A673 (cell line): ENCODE measurements around the gene FBXW5. TPM values are rescaled to one million over a fixed set of nuclear protein-coding genes. Genes with fewer than 3 reads are reported as not detected.

ENCODE experiments used
- BruUV-seq: library from RNA; stranded (reverse); fragments of 400-500 nt; replicated peaks from 2 replicates; lab custom pipeline; 2021; lab: Mats Ljungman, UMichigan
- CTCF ChIA-PET: fragments of 300-600 bp; sonication (Branson Sonifier 250); formaldehyde crosslinking; loops from one replicate; lab custom pipeline; 2022; ENCODE audit warnings: antibody characterized with exemption; lab: Charles Lee
- POLR2A ChIA-PET: fragments of 300-600 bp; sonication (Branson Sonifier 250); formaldehyde crosslinking; loops from one replicate; lab custom pipeline; 2022; ENCODE audit warnings: antibody characterized with exemption; ENCODE audit not compliant: low non-redundant PET; lab: Charles Lee
- DNase-seq: peaks from one replicate; pipeline ENCODE4 v3.0.0-alpha.2; 2015; ENCODE audit warnings: low spot score
- H3K27ac ChIP-seq: fragments of 200-600 bp; sonication (generic); 2 replicates; pipeline ENCODE4 v1.5.1; 2016; ENCODE audit warnings: mixed run types, low read depth, mild to moderate bottlenecking, mixed read lengths, antibody characterized with exemption, low read length; ENCODE audit not compliant: poor library complexity, severe bottlenecking
- H3K27me3 ChIP-seq: fragments of 200-600 bp; sonication (generic); replicated peaks from 2 replicates; pipeline ENCODE4 v1.6.1; 2017; ENCODE audit warnings: mixed run types, low read depth, mild to moderate bottlenecking, mixed read lengths, antibody characterized with exemption, low read length; ENCODE audit not compliant: insufficient read depth, poor library complexity
- H3K36me3 ChIP-seq: fragments of 200-600 bp; sonication (generic); 2 replicates; pipeline ENCODE4 v1.6.1; 2016; ENCODE audit warnings: mixed run types, mild to moderate bottlenecking, mixed read lengths, antibody characterized with exemption, low read length; ENCODE audit not compliant: insufficient read depth, poor library complexity, severe bottlenecking
- H3K4me1 ChIP-seq: fragments of 200-600 bp; sonication (generic); 2 replicates; pipeline ENCODE4 v1.6.1; 2017; ENCODE audit warnings: mixed run types, mild to moderate bottlenecking, mixed read lengths, antibody characterized with exemption, low read length; ENCODE audit not compliant: insufficient read depth, poor library complexity, severe bottlenecking
- H3K4me3 ChIP-seq: fragments of 200-600 bp; sonication (generic); 2 replicates; pipeline ENCODE4 v1.5.1; 2016; ENCODE audit warnings: low read depth, mixed run types, mild to moderate bottlenecking, mixed read lengths, low read length; ENCODE audit not compliant: poor library complexity, severe bottlenecking
- H3K9me3 ChIP-seq: fragments of 200-600 bp; sonication (generic); 2 replicates; pipeline ENCODE4 v1.6.1; 2016; ENCODE audit warnings: mixed run types, low read depth, mild to moderate bottlenecking, mixed read lengths, antibody characterized with exemption, low read length; ENCODE audit not compliant: poor library complexity, severe bottlenecking
- EZH2 ChIP-seq: fragments of 200-600 bp; sonication (generic); IDR thresholded peaks from 2 replicates; pipeline ENCODE4 v1.6.1; 2017; ENCODE audit warnings: borderline replicate concordance, low read depth, mild to moderate bottlenecking, mixed read lengths, antibody characterized with exemption, low read length; ENCODE audit not compliant: poor library complexity, severe bottlenecking
- intact Hi-C: fragments of 100-400 bp; cut with micrococcal nuclease; formaldehyde crosslinking; loops from one replicate; pipeline ENCODE4 v1.10.0; 2022; ENCODE audit not compliant: unreplicated experiment
- total RNA-seq: library from RNA; stranded (reverse); gene quantifications from 2 replicates; pipeline ENCODE4 v1.2.3, GENCODE V29; 2021
- TF ChIP-seq, protein P1 (sequence below): fragments of 300-800, 200-600 bp; sonication (generic); conservative IDR thresholded peaks from 2 replicates; pipeline ENCODE4 v1.5.1; 2017; ENCODE audit warnings: low read depth, mild to moderate bottlenecking, antibody characterized with exemption, low read length, moderate library complexity, mixed read lengths

The FBXW5 gene
- total RNA-seq, 1 experiment from 2014 or later: 81.8 TPM

DNA sequence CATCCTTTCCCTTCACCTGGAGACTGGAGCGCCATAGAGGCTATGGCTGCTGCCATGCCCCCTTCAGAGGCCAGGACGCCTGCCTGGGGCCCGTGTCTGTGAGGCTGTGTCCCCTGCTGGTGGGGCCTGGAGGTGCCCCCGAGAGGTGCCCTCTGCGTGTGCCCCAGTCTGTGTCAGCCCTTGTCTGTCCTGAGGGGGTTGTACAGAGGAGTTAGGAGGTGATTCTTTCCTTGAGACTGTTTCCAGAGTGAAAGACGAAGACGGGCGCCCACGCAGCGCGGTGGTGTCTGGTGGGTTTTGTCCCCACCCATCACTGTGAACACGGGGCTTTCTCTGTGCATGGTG, 33.7 kb downstream of the FBXW5 start:
- Histone ChIP-seq H3K4me1 (no peaks in the 10 kb centered on the region), H3K27ac (no peak overlapping the region), H3K9me3 (no peaks in the 10 kb centered on the region), H3K36me3 (peaks cover 43% of the 10 kb centered on the region), H3K4me3 (no peak overlapping the region), H3K27me3 (no peaks in the 10 kb centered on the region)
- TF ChIP-seq, protein P1, sequence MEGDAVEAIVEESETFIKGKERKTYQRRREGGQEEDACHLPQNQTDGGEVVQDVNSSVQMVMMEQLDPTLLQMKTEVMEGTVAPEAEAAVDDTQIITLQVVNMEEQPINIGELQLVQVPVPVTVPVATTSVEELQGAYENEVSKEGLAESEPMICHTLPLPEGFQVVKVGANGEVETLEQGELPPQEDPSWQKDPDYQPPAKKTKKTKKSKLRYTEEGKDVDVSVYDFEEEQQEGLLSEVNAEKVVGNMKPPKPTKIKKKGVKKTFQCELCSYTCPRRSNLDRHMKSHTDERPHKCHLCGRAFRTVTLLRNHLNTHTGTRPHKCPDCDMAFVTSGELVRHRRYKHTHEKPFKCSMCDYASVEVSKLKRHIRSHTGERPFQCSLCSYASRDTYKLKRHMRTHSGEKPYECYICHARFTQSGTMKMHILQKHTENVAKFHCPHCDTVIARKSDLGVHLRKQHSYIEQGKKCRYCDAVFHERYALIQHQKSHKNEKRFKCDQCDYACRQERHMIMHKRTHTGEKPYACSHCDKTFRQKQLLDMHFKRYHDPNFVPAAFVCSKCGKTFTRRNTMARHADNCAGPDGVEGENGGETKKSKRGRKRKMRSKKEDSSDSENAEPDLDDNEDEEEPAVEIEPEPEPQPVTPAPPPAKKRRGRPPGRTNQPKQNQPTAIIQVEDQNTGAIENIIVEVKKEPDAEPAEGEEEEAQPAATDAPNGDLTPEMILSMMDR: no peak
- no peak for DNase-seq
- ChIA-PET CTCF (no interaction called here), POLR2A (no interaction called here)
- intact Hi-C loops: no loop called here
- BruUV-seq: no TSS peak

DNA sequence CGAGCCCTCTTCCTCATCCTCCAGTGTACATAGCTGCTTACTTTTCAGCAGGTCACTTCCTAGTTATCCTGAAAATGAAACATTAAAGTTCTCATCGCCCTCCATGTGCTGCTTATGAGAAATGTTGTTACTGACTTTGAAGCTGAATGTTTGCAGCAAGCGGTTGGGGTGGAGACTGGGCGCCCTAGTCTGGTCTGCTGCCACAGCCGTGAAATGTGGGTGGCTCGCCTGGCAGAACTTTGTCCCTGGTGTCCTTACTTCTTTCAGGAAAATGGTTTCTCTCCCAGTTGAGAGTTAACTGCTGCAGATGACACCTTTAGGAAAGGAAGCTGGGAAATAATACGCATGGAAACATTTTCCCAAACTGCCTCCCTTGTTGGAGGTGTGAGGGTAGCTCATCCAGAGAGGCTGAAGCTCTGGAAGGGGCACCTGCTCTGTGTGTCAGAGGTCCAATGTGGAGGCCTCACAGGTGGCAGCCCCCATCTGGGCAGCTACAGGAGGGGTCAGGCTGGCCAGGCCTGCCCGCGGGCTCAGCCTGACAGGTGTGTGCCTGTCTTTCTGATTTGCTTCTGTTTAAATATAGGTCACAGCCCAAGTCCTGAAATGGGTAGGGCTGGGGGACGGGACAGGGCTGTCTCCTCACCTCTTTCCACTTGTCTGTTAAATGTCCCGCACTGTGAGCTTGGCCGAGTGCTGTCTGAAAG, 34.2 kb downstream of the FBXW5 start:
- no peak for DNase-seq
- Histone ChIP-seq H3K27ac (no peak overlapping the region), H3K4me3 (no peak overlapping the region), H3K9me3 (no peaks in the 10 kb centered on the region), H3K4me1 (no peaks in the 10 kb centered on the region), H3K27me3 (no peaks in the 10 kb centered on the region), H3K36me3 (peaks cover 39% of the 10 kb centered on the region)
- no TSS peak for BruUV-seq
- intact Hi-C loops: no loop called here
- CTCF ChIA-PET: interaction anchor here (0.6 kb wide), 1 partner anchor 68 kb away, joined by 4 read pairs; no protein-coding TSS in a partner anchor
- POLR2A ChIA-PET: no interaction called here
- TF ChIP-seq EZH2: no peak
- TF ChIP-seq, protein P1: no peak

DNA sequence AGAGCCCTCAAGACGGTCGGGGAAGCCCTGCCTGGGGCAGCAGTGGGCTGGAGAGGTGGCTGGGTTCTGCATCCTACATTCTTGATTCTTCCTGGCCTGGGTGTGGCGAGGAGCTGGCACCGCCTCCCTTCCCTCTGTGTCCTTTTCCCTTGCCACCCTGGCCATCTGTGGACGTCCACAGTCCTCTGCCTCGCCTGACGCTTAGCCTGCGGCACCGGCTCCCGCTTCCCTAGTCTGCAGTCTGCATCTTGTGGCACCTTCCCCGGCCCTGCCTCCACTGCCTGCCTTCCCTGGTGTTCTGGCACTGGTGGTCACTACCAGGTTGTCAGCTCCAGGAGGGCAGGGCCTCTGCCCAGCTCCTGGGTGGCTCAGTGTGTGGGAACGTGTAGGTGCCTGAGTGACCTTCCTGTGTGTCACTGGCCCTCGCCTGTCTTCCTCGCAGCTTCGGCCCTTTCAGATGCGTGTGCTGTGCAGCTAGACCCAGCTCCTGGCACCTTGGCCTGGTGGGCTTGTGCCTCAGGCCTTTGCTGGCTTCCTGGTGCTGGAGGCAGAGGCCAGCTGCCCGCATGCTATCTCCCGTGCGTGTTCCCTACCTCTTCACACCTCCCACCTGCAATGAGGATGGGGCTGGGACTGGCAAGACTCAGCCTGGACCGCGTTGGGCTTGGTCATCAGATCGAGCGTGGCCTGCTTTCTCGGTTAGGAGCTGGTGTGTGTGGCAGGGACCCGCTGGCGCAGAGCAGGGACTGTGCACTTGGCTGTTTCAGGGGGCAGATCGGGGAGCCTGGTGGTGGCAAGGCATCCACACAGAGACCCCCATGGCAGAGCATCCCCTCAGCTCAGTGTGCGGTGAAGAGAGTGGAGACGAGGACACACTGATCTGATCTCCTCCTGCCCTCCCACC, 37.3 kb downstream of the FBXW5 start:
- H3K36me3 ChIP-seq: peaks cover 30% of the 10 kb centered on the region
- no peak overlapping the region for H3K4me3 ChIP-seq
- no peaks in the 10 kb centered on the region for H3K9me3 ChIP-seq
- TF ChIP-seq EZH2: no peak
- TF ChIP-seq, protein P1: no peak
- no peak for DNase-seq
- POLR2A ChIA-PET: no interaction called here
- no peaks in the 10 kb centered on the region for H3K27me3 ChIP-seq
- H3K4me1 ChIP-seq: no peaks in the 10 kb centered on the region
- no TSS peak for BruUV-seq
- H3K27ac ChIP-seq: no peak overlapping the region
- CTCF ChIA-PET: no interaction called here
- intact Hi-C loops: no loop called here
